ENCODE results near the gene DDX21.
A peak's percentile ranks its signal among the peaks of the same experiment; 100 is the strongest.

DNA sequence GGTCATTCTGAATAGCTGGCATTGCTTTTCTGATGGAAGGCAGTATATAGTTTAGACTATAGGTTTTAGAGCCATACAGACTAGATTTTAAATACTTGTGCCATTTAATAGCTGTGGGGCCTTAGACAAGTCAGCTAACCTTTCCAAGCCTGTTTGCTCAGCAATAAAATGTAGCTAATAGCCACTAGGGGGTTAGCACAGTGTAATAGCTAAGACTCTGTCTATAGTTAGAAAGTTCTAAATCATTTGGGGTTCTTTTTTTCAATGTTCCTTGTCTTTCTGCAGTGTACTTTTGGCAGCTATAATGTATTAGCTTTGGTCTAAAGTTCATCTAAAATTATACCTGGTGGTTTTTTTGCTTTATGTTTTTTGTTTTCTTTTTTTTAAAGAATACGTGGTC, 25.1 kb downstream of the DDX21 start:
- TF ChIP-seq, protein P1, sequence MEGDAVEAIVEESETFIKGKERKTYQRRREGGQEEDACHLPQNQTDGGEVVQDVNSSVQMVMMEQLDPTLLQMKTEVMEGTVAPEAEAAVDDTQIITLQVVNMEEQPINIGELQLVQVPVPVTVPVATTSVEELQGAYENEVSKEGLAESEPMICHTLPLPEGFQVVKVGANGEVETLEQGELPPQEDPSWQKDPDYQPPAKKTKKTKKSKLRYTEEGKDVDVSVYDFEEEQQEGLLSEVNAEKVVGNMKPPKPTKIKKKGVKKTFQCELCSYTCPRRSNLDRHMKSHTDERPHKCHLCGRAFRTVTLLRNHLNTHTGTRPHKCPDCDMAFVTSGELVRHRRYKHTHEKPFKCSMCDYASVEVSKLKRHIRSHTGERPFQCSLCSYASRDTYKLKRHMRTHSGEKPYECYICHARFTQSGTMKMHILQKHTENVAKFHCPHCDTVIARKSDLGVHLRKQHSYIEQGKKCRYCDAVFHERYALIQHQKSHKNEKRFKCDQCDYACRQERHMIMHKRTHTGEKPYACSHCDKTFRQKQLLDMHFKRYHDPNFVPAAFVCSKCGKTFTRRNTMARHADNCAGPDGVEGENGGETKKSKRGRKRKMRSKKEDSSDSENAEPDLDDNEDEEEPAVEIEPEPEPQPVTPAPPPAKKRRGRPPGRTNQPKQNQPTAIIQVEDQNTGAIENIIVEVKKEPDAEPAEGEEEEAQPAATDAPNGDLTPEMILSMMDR (conservative IDR thresholded peaks at IDR 0.05), result peak; percentile 46
- no peak for TF ChIP-seq ZFX (IDR thresholded peaks at IDR 0.05)

All from C4-2B (cell line).